GM03348 (cell line): ENCODE data around the gene CLK4.
A peak's percentile ranks its signal among the peaks of the same experiment; 100 is the strongest.

ENCODE experiments used
- DNase-seq: peaks from one replicate; pipeline ENCODE4 v3.0.0; 2012; ENCODE audit warnings: low spot score

CLK4 gene

GRCh38 chr5:178587763-178588611 lies 38.9 kb downstream of the CLK4 start:
- DNase-seq, result no peak

DNA sequence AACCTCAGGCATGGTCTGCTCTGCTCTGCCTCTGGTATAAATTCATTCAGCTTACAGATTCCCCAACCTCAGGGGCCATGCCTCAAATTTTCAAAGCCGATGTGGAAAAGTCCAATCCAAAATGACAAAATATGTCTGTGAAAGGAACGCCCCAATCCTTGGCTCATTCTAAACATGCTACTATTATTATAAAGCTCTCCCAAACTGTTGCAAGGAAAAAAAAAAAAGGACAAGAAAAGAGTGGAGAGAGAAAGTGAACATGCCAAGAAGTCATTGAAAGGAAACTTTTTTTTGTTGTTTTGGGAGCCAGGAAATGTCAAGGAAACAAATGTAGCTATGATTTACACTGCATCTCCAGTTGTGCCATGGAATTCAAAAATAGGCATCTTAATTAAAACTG lies 40.5 kb downstream of the CLK4 start:
- no peak for DNase-seq

- peak; percentile 50 for DNase-seq
Measured at GRCh38 chr5:178585421-178585820, 41.4 kb downstream of the CLK4 start.

GRCh38 chr5:178583279-178583678 lies 43.6 kb downstream of the CLK4 start:
- no peak for DNase-seq

- DNase-seq, result no peak
Measured at GRCh38 chr5:178582291-178582690, 44.6 kb downstream of the CLK4 start.

DNA sequence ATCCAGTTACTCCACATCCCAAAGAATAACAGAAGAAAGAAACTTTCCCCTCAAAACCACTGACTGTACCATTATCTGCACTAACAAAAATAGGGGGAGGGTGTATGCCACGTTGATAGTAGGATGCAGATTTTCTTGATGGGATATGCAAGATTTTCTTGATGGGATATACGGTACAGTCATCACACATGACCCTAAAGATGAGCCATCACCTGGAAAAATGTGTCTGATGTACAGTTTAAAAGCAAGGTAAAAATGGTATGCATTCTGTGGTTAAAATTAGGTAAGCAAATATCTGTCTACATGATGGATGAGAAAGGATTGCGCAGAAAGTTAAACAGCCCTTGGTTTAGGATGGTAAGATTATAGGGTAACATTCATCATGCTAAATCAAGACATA lies 45.2 kb downstream of the CLK4 start:
- DNase-seq, result no peak

GRCh38 chr5:178580271-178580955 lies 46.4 kb downstream of the CLK4 start:
- DNase-seq, result no peak

- DNase-seq, result no peak
Measured at GRCh38 chr5:178577944-178578343, 48.9 kb downstream of the CLK4 start.

DNA sequence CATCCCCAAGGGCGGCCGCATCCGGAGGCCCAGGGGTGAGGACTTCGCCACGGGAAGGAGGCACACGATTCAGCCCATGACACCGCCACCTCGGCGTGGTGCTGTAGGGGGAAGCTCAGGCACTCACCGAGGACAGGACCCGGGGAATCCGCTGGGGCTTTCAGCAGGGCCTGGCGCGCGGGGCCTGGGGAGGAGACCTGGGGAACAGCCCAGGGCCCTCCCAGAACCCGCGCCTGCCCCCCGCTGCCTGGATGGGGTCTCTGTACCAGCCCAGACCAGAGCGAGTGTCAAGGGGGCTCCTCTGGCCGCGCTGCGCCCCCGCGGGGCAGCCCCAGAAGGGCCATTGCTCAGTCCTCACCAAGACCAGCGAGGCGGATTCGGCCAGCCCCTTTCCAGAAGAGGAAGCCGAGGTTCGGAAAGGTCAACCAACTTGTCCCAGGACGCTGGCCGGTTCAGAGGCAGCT lies 49.4 kb downstream of the CLK4 start:
- no peak for DNase-seq

DNA sequence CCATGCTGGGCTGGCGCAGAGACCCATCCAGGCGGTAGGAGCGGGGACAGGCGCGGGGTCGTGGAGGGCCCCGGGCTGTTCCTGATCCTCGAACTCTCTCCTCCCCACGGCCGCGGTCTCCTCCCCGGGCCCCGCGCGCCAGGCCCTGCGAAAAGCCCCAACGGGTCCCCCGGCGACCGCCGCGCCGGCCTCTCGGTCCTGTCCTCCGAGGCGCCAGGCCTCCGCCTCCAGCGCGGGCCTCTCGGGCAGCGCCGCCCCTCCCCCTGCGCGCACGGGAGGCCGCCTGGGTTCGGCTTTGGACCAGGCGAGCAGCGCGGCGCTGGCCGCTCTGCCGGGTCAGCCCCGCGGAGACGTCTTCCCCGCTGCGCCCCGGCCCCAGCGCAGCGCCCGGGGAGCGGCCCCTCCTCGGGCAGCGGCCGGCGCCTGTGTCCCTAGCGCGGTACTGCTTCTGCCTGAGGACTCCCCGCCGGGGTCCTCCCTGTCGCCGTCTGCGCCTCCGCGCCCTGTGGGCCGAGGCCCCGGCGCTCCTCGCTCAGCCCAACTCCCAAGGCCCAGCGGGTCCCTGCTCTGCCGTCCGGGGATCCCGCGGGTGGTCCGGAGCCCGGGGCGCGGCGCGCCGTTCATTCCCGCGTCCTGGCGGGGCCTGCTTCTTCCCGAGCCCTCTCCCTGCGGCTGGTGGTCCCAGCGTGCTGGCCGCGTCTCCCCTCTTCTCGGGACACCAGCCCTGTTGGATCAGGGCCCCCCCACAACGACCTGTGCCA lies 50.1 kb downstream of the CLK4 start:
- DNase-seq, result no peak

GRCh38 chr5:178573216-178573615 lies 53.6 kb downstream of the CLK4 start:
- DNase-seq, result no peak

- DNase-seq, result no peak
Measured at GRCh38 chr5:178572617-178573016, 54.2 kb downstream of the CLK4 start.

DNA sequence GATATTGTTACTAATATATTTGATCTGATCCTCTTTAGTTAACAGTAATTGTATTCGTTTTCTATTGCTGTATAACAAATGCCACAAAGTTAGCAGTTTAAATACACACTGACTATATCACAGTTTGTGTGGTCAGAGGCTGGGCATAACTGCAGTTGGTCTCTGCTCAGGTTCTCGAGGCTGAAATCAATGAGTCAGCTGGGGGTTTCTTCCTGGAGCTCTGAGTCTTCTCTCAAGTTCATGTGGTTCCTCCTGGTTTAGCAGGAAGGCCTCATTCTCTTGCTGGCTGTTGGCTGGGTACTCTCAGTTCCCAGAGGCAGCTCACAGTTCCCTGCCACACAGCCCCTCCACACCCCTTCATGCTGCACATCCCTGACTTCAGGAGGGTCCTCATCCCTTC lies 57.4 kb downstream of the CLK4 start:
- no peak for DNase-seq

DNA sequence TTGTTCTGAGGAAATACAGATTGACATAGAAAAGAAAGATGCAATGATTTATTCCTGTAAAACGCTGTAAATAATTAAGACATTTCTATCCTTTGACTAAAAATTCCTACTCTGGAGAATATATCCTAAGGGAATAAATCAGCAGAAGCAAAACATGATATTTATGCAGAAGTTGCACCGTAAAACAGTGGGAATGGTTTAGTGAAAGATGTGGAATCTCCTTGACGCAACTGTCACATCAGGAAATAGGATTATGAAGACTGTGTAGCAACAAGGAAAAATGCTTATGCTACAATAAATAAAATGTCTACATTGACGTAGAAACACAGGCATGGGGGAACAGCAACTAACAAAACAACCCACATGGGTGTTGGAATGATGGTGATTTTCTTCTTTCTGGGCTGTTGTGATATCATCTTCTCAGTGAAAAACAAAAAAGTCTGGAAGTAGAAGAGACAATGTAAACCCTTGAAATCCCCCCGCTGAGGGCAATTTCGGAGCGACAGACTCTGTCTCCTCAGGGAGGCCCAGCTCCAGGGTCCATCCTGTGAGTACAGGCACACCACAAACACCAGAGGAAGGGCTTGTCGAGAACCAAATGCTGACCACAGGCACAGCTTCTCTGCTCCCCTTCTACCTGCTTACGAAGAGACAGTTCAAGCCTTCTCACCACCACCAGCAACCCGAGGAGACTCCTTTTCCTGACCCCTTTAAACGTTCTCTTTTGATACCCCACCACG lies 61.9 kb downstream of the CLK4 start:
- DNase-seq, result no peak

- DNase-seq, result no peak
Measured at GRCh38 chr5:178564397-178564796, 62.5 kb downstream of the CLK4 start.

DNA sequence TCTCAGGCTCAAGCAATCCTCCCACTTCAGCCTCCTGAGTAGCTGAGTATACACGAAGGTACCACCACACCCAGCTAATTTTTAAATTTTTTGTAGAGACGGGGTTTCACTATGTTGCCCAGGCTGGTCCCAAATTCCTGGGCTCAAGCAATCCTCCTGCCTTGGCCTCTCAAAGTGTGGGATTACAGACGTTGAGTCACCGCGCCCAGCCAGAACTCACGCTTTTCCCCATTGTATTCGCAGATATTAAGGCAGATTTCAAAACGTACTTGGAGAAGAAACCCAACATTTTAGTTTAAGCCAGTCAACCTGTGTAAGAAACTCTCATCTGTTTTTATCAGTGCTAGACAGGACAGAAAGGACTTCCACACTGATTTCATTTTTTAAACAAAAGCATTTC lies 63.2 kb downstream of the CLK4 start:
- no peak for DNase-seq

GRCh38 chr5:178561746-178562264 lies 65.0 kb downstream of the CLK4 start:
- DNase-seq, result no peak

- DNase-seq, result no peak
Measured at GRCh38 chr5:178560911-178561310, 65.9 kb downstream of the CLK4 start.

DNA sequence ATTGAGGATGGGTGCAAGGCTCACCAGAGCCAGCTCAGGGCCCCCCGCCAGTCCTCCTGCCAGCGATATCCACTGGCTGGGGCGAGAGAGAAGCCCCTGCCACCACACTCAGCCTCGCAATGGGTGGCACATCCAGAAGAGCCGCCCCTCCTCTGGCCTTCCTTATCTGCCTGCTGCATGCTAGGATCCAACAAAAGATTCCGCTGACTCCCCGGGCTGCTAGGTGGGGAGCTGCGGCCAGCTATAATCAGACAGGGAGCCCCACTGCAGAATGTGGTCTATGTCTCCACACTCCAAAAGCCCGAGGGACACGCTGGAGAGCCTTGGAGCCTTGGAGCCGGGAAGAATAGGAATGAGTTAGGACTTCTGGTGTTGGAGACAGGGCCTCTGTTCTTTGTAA lies 69.4 kb downstream of the CLK4 start:
- DNase-seq, result no peak

DNA sequence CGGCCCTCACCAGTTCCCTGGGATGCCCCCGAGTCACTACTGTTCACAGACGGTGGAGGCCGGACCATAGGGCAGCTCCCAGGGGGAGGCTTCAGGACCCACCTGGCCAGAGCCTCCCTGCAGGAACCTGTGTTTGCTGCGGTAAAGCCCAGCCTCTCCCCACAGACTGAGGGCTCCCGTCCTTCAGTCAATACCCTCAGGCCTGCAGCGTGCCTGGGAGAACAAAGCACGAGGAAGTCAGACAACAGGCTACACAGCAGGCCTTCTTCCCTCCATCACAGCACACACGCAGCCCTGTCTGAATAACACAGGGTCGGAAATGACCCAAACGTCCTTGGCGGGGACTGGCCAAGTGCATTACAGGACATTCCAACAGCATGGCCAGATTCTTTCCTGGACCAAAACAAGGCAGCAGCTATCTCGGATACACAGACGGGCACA lies 71.1 kb downstream of the CLK4 start:
- DNase-seq, result no peak

DNA sequence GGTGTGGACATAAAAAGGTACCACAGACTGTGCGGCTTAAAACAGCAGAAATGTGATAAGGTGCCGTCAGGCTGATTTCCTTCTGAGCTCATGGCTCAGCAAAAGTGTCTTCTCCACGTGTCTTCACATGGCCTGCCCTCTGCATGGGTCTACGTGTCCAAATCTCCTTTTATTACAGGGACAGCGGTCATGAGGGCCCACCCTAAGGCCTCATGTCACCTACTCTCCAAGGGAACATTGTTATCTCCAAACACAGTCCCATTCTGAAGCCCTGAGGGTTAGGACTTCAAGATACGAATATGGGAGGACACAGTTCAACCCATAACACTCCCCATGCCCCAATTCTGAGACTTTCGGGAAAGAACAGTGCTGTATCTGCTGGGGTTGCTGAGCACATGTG lies 71.8 kb downstream of the CLK4 start:
- DNase-seq, result no peak

DNA sequence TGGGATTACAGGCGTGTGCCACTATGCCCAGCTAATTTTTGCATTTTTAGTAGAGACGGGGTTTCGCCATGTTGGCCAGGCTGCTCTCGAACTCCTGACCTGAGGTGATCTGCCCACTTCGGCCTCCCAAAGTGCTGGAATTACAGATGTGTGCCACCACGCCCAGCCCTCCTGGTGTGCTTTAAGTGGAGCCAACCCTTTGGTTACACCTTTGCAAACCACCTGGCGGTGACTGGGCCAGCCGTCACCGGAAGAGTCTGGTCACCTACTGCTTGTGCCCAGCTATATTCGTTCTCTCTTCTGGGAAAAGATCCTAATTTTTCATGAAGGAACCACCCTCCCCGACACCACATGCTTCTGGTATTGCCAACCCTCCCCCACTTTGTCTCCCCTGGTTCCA lies 72.5 kb downstream of the CLK4 start:
- DNase-seq, result no peak
